K562 (cell line): ENCODE results near the gene ACSS1. TPM values are rescaled to one million over a fixed set of nuclear protein-coding genes. Genes with fewer than 3 reads are reported as not detected.

ENCODE experiments used
- ATAC-seq: fragments of 200-7000 bp; cut with Tn5 transposase; 3 replicates; pipeline ENCODE4 v1.9.1; 2020; ENCODE audit warnings: moderate library complexity
- BruUV-seq: library from RNA; stranded (reverse); fragments of 400-500 nt; replicated peaks from 2 replicates; lab custom pipeline; 2021; lab: Mats Ljungman, UMichigan
- CTCF ChIA-PET: fragments of 300-600 bp; formaldehyde crosslinking; extraction: SDS; loops from one replicate; lab custom pipeline; 2021; ENCODE audit warnings: low intra/inter-chr PET ratio; lab: Yijun Ruan, JAX
- POLR2A ChIA-PET: fragments of 300-600, 350-650 bp; sonication (Branson Sonifier 250); formaldehyde crosslinking; extraction: SDS; loops from one replicate; lab custom pipeline; 2021; ENCODE audit warnings: antibody characterized with exemption, inconsistent platforms; lab: Yijun Ruan, JAX
- DNase-seq, 4 experiments: peaks; one replicate each; pipeline versions ENCODE4 v3.0.0 to v3.0.0-alpha.2; 2011 to 2018; ENCODE audit warnings: low spot score in 3 of 4, mixed read lengths in 3 of 4; ENCODE audit errors: extremely low read depth in 1 of 4
- FAIRE-seq: peaks from 2 replicates; lab custom pipeline; 2011; peaks lifted over from hg19 to GRCh38; lab: Jason Lieb, UNC
- H2AFZ ChIP-seq: 2 replicates; pipeline ENCODE4 v1.6.0; 2011; ENCODE audit warnings: low read depth, low read length, control low read depth, inconsistent platforms
- H3K27ac ChIP-seq: fragments of 200-600 bp; 3 replicates; pipeline ENCODE4 v1.8.0; 2011; ENCODE audit warnings: low read depth, mild to moderate bottlenecking, control low read depth, inconsistent platforms, low read length, moderate library complexity, mixed read lengths; ENCODE audit errors: extremely low read depth
- H3K27me3 ChIP-seq, 2 experiments: fragments of 300-600 bp in 1 of 2; 2 replicates in 1 of 2; 3 replicates in 1 of 2; pipeline versions ENCODE4 v1.6.0 to v1.8.0; 2011; ENCODE audit warnings: inconsistent platforms in 2 of 2, low read length in 2 of 2, mild to moderate bottlenecking in 1 of 2, mixed read lengths in 1 of 2, moderate library complexity in 1 of 2; ENCODE audit not compliant: control insufficient read depth in 2 of 2, insufficient read depth in 2 of 2
- H3K36me3 ChIP-seq: fragments of 300-600 bp; 3 replicates; pipeline ENCODE4 v1.8.0; 2011; ENCODE audit warnings: mild to moderate bottlenecking, low read length, inconsistent platforms; ENCODE audit not compliant: control insufficient read depth, insufficient read depth
- H3K4me1 ChIP-seq, 2 experiments: fragments of 200-600 bp in 1 of 2; replicated peaks in 1 of 2; 2 replicates in 1 of 2; 3 replicates in 1 of 2; pipeline versions ENCODE4 v1.5.1 to v1.8.0; 2011; ENCODE audit warnings: inconsistent platforms in 2 of 2, low read length in 2 of 2, mild to moderate bottlenecking in 1 of 2, mixed read lengths in 1 of 2, moderate library complexity in 1 of 2; ENCODE audit not compliant: control insufficient read depth in 2 of 2, insufficient read depth in 2 of 2
- H3K4me2 ChIP-seq: 2 replicates; pipeline ENCODE4 v1.6.1; 2011; ENCODE audit warnings: low read length, control low read depth, inconsistent platforms, mixed read lengths; ENCODE audit not compliant: insufficient read depth
- H3K4me3 ChIP-seq: fragments of 200-600 bp; sonication (generic), shearing (Covaris generic); 2 replicates; pipeline ENCODE4 v1.5.1; 2016; ENCODE audit warnings: control low read depth, inconsistent platforms
- H3K79me2 ChIP-seq: fragments of 200-600 bp; 3 replicates; pipeline ENCODE4 v1.8.0; 2011; ENCODE audit warnings: low read length, inconsistent platforms; ENCODE audit not compliant: control insufficient read depth, insufficient read depth
- H3K9ac ChIP-seq, 2 experiments: 2 replicates each; pipeline versions ENCODE4 v1.6.0 to v1.6.1; 2011; ENCODE audit warnings: low read depth in 2 of 2, low read length in 2 of 2, control low read depth in 1 of 2, inconsistent platforms in 1 of 2, mild to moderate bottlenecking in 1 of 2, mixed read lengths in 1 of 2; ENCODE audit not compliant: insufficient read depth in 1 of 2
- H3K9me1 ChIP-seq: one replicate; pipeline ENCODE4 v1.6.0; 2011; ENCODE audit warnings: inconsistent platforms, mild to moderate bottlenecking, low read length, moderate library complexity; ENCODE audit not compliant: control insufficient read depth, insufficient read depth
- H3K9me3 ChIP-seq: replicated peaks from 2 replicates; pipeline ENCODE4 v1.5.1; 2011; ENCODE audit warnings: low read depth, low read length, inconsistent platforms; ENCODE audit not compliant: control insufficient read depth, insufficient read depth
- H4K20me1 ChIP-seq: replicated peaks from 2 replicates; pipeline ENCODE4 v1.6.1; 2011; ENCODE audit warnings: low read length, inconsistent platforms, mixed read lengths; ENCODE audit not compliant: control insufficient read depth, insufficient read depth
- DPF2 ChIP-seq: fragments of 450-650 bp; IDR thresholded peaks from 2 replicates; pipeline ENCODE4 v1.6.1; 2016
- NCOR1 ChIP-seq: fragments of 450-650 bp; IDR thresholded peaks from 2 replicates; pipeline ENCODE4 v1.6.1; 2016; ENCODE audit warnings: mild to moderate bottlenecking, moderate library complexity
- NFIX ChIP-seq: fragments of 250-450 bp; sonication (Bioruptor Pico); IDR thresholded peaks from 2 replicates; pipeline ENCODE4 v1.4.0; 2020; ENCODE audit warnings: low read depth, mild to moderate bottlenecking, moderate library complexity
- SMAD4 ChIP-seq: fragments of 250-450 bp; sonication (Bioruptor Pico); conservative IDR thresholded peaks from 2 replicates; pipeline ENCODE4 v1.8.0; 2021; ENCODE audit warnings: inconsistent platforms, mild to moderate bottlenecking, moderate library complexity
- WGBS: fragments of 100-300 bp; shearing (Covaris generic); methylation state at CpG from one replicate; pipeline ENCODE4 v1.1.6; 2016; ENCODE audit warnings: low coverage, mixed read lengths; ENCODE audit not compliant: insufficient coverage; ENCODE audit errors: missing lambda C conversion rate; 5-methylcytosine and 5-hydroxymethylcytosine counted together
- in situ Hi-C: fragments of 300-500 bp; cut with MboI; formaldehyde crosslinking; loops from 4 replicates; pipeline ENCODE4 v1.15.0; 2018; ENCODE audit warnings: inconsistent platforms, mixed read lengths
- intact Hi-C: fragments of 100-400 bp; cut with micrococcal nuclease; formaldehyde crosslinking; loops from 2 replicates; pipeline ENCODE4 v1.14.2; 2022
- polyA plus RNA-seq, 8 experiments: library from polyadenylated mRNA; depleted of rRNA in 4 of 8; stranded (reverse) in 5 of 8; unstranded in 3 of 8; fragments of >200 nt; fragmentation: Nextera tagmentation in 2 of 8; fragmentation: Illumina TruSeq in 1 of 8; extraction: Ambion mirVana in 2 of 8; extraction: Trizol in 1 of 8; gene quantifications; 2 replicates each; pipeline versions ENCODE4 v1.2.1 to v1.2.3, GENCODE V29; 2011 to 2014; ENCODE audit warnings: inconsistent platforms in 1 of 8, missing spikeins in 1 of 8
- total RNA-seq, 7 experiments: library from RNA; depleted of rRNA in 6 of 7; stranded (reverse); fragments of >200 nt in 6 of 7; fragmentation: Illumina TruSeq in 2 of 7; extraction: Trizol in 2 of 7; gene quantifications; 2 replicates each; pipeline versions ENCODE4 v1.2.1 to v1.2.3, GENCODE V29; 2011 to 2021; ENCODE audit warnings: low replicate concordance in 1 of 7
- TF ChIP-seq, protein P1 (sequence below): sonication (generic); formaldehyde crosslinking; IDR thresholded peaks from 2 replicates; pipeline ENCODE4 v1.8.1; 2023; ENCODE audit warnings: mild to moderate bottlenecking, missing genetic modification reagents
- TF ChIP-seq, protein P2 (sequence below): fragments of 250-450 bp; sonication (Bioruptor Pico); IDR thresholded peaks from 2 replicates; pipeline ENCODE4 v1.9.0; 2021; ENCODE audit warnings: mild to moderate bottlenecking, inconsistent platforms
- TF ChIP-seq, protein P3 (sequence below): fragments of 450-650 bp; IDR thresholded peaks from 2 replicates; pipeline ENCODE4 v1.6.1; 2016; ENCODE audit warnings: low read depth, mild to moderate bottlenecking, moderate library complexity

Gene ACSS1
- total and polyA plus RNA-seq, 9 of the 15 experiments (the other 6 are each of a cell fraction or from before 2014, with no cell fraction given) = 0.07 to 2.1 (median 0.27) TPM; not detected in 3

- H3K4me2 ChIP-seq = no peak overlapping the region
- no peak overlapping the region for H3K27ac ChIP-seq
- TF ChIP-seq SMAD4 (CRISPR knock-in tag) = no peak
- TF ChIP-seq DPF2 = no peak
- TF ChIP-seq, protein P1, sequence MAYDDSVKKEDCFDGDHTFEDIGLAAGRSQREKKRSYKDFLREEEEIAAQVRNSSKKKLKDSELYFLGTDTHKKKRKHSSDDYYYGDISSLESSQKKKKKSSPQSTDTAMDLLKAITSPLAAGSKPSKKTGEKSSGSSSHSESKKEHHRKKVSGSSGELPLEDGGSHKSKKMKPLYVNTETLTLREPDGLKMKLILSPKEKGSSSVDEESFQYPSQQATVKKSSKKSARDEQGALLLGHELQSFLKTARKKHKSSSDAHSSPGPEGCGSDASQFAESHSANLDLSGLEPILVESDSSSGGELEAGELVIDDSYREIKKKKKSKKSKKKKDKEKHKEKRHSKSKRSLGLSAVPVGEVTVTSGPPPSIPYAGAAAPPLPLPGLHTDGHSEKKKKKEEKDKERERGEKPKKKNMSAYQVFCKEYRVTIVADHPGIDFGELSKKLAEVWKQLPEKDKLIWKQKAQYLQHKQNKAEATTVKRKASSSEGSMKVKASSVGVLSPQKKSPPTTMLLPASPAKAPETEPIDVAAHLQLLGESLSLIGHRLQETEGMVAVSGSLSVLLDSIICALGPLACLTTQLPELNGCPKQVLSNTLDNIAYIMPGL (CRISPR knock-in tag) = no peak
- TF ChIP-seq NCOR1 = no peak
- TF ChIP-seq, protein P2, sequence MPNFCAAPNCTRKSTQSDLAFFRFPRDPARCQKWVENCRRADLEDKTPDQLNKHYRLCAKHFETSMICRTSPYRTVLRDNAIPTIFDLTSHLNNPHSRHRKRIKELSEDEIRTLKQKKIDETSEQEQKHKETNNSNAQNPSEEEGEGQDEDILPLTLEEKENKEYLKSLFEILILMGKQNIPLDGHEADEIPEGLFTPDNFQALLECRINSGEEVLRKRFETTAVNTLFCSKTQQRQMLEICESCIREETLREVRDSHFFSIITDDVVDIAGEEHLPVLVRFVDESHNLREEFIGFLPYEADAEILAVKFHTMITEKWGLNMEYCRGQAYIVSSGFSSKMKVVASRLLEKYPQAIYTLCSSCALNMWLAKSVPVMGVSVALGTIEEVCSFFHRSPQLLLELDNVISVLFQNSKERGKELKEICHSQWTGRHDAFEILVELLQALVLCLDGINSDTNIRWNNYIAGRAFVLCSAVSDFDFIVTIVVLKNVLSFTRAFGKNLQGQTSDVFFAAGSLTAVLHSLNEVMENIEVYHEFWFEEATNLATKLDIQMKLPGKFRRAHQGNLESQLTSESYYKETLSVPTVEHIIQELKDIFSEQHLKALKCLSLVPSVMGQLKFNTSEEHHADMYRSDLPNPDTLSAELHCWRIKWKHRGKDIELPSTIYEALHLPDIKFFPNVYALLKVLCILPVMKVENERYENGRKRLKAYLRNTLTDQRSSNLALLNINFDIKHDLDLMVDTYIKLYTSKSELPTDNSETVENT (CRISPR knock-in tag) = no peak
- TF ChIP-seq NFIX (CRISPR knock-in tag) = no peak
- TF ChIP-seq, protein P3, sequence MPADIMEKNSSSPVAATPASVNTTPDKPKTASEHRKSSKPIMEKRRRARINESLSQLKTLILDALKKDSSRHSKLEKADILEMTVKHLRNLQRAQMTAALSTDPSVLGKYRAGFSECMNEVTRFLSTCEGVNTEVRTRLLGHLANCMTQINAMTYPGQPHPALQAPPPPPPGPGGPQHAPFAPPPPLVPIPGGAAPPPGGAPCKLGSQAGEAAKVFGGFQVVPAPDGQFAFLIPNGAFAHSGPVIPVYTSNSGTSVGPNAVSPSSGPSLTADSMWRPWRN = no peak
- WGBS = 95% methylated on average over 3 of the region's 3 CpGs
- peaks cover 33% of the 10 kb centered on the region; the same call in 2 of the 3 replicates for H3K36me3 ChIP-seq
- no peak for ATAC-seq
- no peak for FAIRE-seq
- H3K4me1 ChIP-seq = no peaks in the 10 kb centered on the region; a peak in 1 of 5 replicates
- POLR2A ChIA-PET = no interaction called here
- BruUV-seq = no TSS peak
- CTCF ChIA-PET = no interaction called here
- H3K9ac ChIP-seq = no peak overlapping the region
- in situ Hi-C loops = no loop called here
- H3K79me2 ChIP-seq = peaks cover 3% of the 10 kb centered on the region; the same call in 2 of the 3 replicates
- no peak for DNase-seq
- no peaks in the 10 kb centered on the region for H3K9me1 ChIP-seq
- intact Hi-C loops = no loop called here
- no peaks in the 10 kb centered on the region for H4K20me1 ChIP-seq
- H3K9me3 ChIP-seq = no peaks in the 10 kb centered on the region
- no peak overlapping the region for H3K4me3 ChIP-seq
- H2AFZ ChIP-seq = no peak overlapping the region
- H3K27me3 ChIP-seq = no peaks in the 10 kb centered on the region
These were observed 76.1 kb downstream of the ACSS1 start for GRCh38 chr20:24981790-24982189.
